Endodermal cell (in vitro differentiated cells): ENCODE results near the gene GNMT. TPM values are rescaled to one million over a fixed set of nuclear protein-coding genes. Genes with fewer than 3 reads are reported as not detected.

Experiments
- DNase-seq: peaks from one replicate; pipeline ENCODE4 v3.0.0-alpha.2; 2017
- H3K27ac ChIP-seq: 2 replicates; pipeline ENCODE4 v1.5.1; 2013; ENCODE audit warnings: mild to moderate bottlenecking, low read depth, low read length, moderate library complexity
- H3K27me3 ChIP-seq: 2 replicates; pipeline ENCODE4 v1.6.1; 2013; ENCODE audit warnings: mild to moderate bottlenecking, low read length, moderate library complexity; ENCODE audit not compliant: insufficient read depth, control insufficient read depth, poor library complexity, severe bottlenecking
- H3K36me3 ChIP-seq: 2 replicates; pipeline ENCODE4 v1.7.0; 2013; ENCODE audit warnings: mild to moderate bottlenecking, low read length, moderate library complexity; ENCODE audit not compliant: control insufficient read depth, insufficient read depth
- H3K4me1 ChIP-seq: one replicate; pipeline ENCODE4 v1.7.0; 2013; ENCODE audit warnings: low read length; ENCODE audit not compliant: control insufficient read depth, insufficient read depth
- H3K4me3 ChIP-seq: 2 replicates; pipeline ENCODE4 v1.5.1; 2013; ENCODE audit warnings: mild to moderate bottlenecking, low read length, moderate library complexity
- H3K9ac ChIP-seq: 2 replicates; pipeline ENCODE4 v1.6.1; 2013; ENCODE audit warnings: mild to moderate bottlenecking, low read length, moderate library complexity; ENCODE audit not compliant: poor library complexity, severe bottlenecking; ENCODE audit errors: extremely low read depth
- H3K9me3 ChIP-seq: 2 replicates; pipeline ENCODE4 v1.6.1; 2013; ENCODE audit warnings: mild to moderate bottlenecking, low read length, moderate library complexity; ENCODE audit not compliant: control insufficient read depth
- H3K27ac Mint-ChIP-seq: 2 replicates; pipeline ENCODE4 v1.8.0; 2020; ENCODE audit warnings: mixed read lengths
- H3K27me3 Mint-ChIP-seq: 2 replicates; pipeline ENCODE4 v1.8.0; 2021; ENCODE audit warnings: mild to moderate bottlenecking, mixed read lengths; ENCODE audit not compliant: insufficient read depth
- H3K36me3 Mint-ChIP-seq: 2 replicates; pipeline ENCODE4 v1.8.0; 2020; ENCODE audit warnings: low read depth, mixed read lengths
- H3K4me1 Mint-ChIP-seq: 2 replicates; pipeline ENCODE4 v1.8.0; 2020; ENCODE audit warnings: mixed read lengths
- H3K4me3 Mint-ChIP-seq: 2 replicates; pipeline ENCODE4 v1.8.0; 2020; ENCODE audit warnings: mild to moderate bottlenecking, moderate library complexity, mixed read lengths
- H3K9me3 Mint-ChIP-seq: 2 replicates; pipeline ENCODE4 v1.8.0; 2020; ENCODE audit warnings: mild to moderate bottlenecking, mixed read lengths
- CTCF ChIP-seq: fragments of 200-600 bp; sonication (generic); conservative IDR thresholded peaks from 2 replicates; pipeline ENCODE4 v1.5.0; 2021; ENCODE audit warnings: antibody characterized with exemption, mild to moderate bottlenecking
- WGBS, 2 experiments: methylation state at CpG; one replicate each; pipeline versions ENCODE4 v1.1.5 to v1.1.7; 2013; ENCODE audit warnings: missing lambda C conversion rate in 2 of 2, mixed read lengths in 1 of 2; ENCODE audit not compliant: insufficient coverage in 1 of 2, insufficient read length in 1 of 2; 5-methylcytosine and 5-hydroxymethylcytosine counted together
- total RNA-seq, 2 donors: library from RNA; stranded (reverse); fragmentation: NEBNext Ultra II Directional in 1 of 2; extraction: Animal tissue kit (Norgen Biotek cat#: 25700) in 1 of 2; gene quantifications; 2 replicates in 1 of 2; 3 replicates in 1 of 2; pipeline ENCODE4 v1.2.1, GENCODE V29; 2021

The GNMT gene
- total RNA-seq, 2 donors from 2014 or later = 0.75 to 0.84 TPM

- H3K9ac ChIP-seq = no peak overlapping the region
- no peak for TF ChIP-seq CTCF
- H3K4me3 ChIP-seq = no peak overlapping the region
- H3K27ac Mint-ChIP-seq = no peak overlapping the region
- no peak overlapping the region for H3K4me3 Mint-ChIP-seq
- peaks cover 2% of the 10 kb centered on the region for H3K27me3 Mint-ChIP-seq
- H3K27ac ChIP-seq = no peak overlapping the region
- H3K4me1 ChIP-seq = no peaks in the 10 kb centered on the region
- H3K9me3 Mint-ChIP-seq = no peaks in the 10 kb centered on the region
- WGBS, 2 experiments = 77 to 100% methylated on average over 2 of the region's 2 CpGs
- H3K36me3 ChIP-seq = no peaks in the 10 kb centered on the region
- no peaks in the 10 kb centered on the region for H3K27me3 ChIP-seq
- no peaks in the 10 kb centered on the region for H3K36me3 Mint-ChIP-seq
- H3K9me3 ChIP-seq = no peaks in the 10 kb centered on the region
- DNase-seq = no peak
- H3K4me1 Mint-ChIP-seq = peaks cover 4% of the 10 kb centered on the region
Measured at GRCh38 chr6:42923666-42924065, 36.9 kb upstream of the GNMT start.

GRCh38 chr6:42925248-42925857, 35.2 kb upstream of the GNMT start:
- H3K27ac ChIP-seq = no peak overlapping the region
- no peak overlapping the region for H3K4me3 Mint-ChIP-seq
- H3K27me3 ChIP-seq = no peaks in the 10 kb centered on the region
- no peak overlapping the region for H3K27ac Mint-ChIP-seq
- no peaks in the 10 kb centered on the region for H3K36me3 ChIP-seq
- H3K9ac ChIP-seq = no peak overlapping the region
- peaks cover 2% of the 10 kb centered on the region for H3K27me3 Mint-ChIP-seq
- WGBS, 2 experiments = 87 to 91% methylated on average over 9 to 23 of the region's 23 CpGs
- no peaks in the 10 kb centered on the region for H3K9me3 Mint-ChIP-seq
- no peaks in the 10 kb centered on the region for H3K9me3 ChIP-seq
- no peaks in the 10 kb centered on the region for H3K4me1 ChIP-seq
- DNase-seq = peak; percentile 67
- peak; percentile 11 for TF ChIP-seq CTCF
- no peaks in the 10 kb centered on the region for H3K36me3 Mint-ChIP-seq
- H3K4me3 ChIP-seq = no peak overlapping the region
- peaks cover 7% of the 10 kb centered on the region for H3K4me1 Mint-ChIP-seq

GRCh38 chr6:42928986-42929820, 31.4 kb upstream of the GNMT start, which contains the start of gene CNPY3:
TSS of gene CNPY3 (plus strand) at chr6:42929480. CDS start at chr6:42929571, 91 bp downstream.
- peak within 1 kb of the TSS; percentile 66 for H3K9ac ChIP-seq
- TF ChIP-seq CTCF = no peak
- H3K36me3 ChIP-seq = peaks cover 12% of the 10 kb centered on the region
- Mint-ChIP-seq H3K4me3 (peak within 1 kb of the TSS; percentile 97), H3K4me1 (peaks cover 25% of the 10 kb centered on the region), H3K27me3 (no peaks in the 10 kb centered on the region), H3K9me3 (no peaks in the 10 kb centered on the region), H3K27ac (peak within 1 kb of the TSS; percentile 98), H3K36me3 (peaks cover 11% of the 10 kb centered on the region)
- no peaks in the 10 kb centered on the region for H3K27me3 ChIP-seq
- H3K9me3 ChIP-seq = no peaks in the 10 kb centered on the region
- 0 to 1% methylated on average over 35 to 63 of the region's 63 CpGs for WGBS, 2 experiments
- H3K4me3 ChIP-seq = peak within 1 kb of the TSS; percentile 91
- peak within 1 kb of the TSS; percentile 95 for H3K27ac ChIP-seq
- H3K4me1 ChIP-seq = peaks cover 5% of the 10 kb centered on the region
- peak; percentile 99 for DNase-seq
